ENCODE data around the gene EIF4H.
"Not testable (repeated sequence)": the region's sequence is repeated elsewhere in the genome, so short reads cannot be mapped to it uniquely, and the experiment has no call there.

Gene EIF4H

DNA sequence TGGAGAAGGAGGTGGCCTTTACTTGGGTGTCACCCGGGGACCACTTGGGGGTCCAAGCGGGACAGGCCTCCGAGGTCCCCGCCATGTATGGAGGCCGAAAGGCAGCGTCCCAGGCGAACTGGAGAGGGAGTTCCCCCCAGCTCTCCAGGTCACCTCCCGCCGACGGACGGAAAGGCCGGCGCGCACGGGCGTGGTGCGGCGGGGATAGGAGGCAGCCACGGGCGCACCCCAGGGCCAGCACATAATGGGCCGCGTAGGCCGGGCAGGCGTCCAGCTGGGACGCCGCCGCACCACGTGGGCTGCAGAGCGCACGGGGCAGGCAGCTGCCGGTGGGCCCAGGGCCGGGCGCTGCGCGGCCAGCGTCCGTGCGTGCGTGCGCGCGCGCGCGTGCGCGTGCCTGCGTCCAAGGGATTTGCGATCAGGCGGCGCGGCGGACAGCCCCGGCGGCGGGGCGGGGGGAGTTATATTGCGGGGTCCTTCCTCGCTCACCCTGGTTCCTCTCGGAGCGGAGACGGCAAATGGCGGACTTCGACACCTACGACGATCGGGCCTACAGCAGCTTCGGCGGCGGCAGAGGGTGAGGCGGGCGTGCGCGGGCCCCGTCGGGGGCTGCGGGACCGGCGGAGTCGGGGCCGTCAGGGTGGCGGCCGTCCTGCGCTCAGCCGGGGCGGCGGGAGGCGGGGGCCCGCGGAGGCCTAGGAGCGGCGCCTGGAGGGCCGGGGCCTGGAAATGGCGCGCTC, at the start of gene EIF4H:
EIF4H (plus strand) TSS at position 491 of the 740 bp plus-strand sequence; CDS start at position 519, 28 bp downstream.
- DNase-seq (ENCODE audit: low read depth in 2 of 2, low spot score in 1 of 2) = peak; percentile 89 to 91

DNA sequence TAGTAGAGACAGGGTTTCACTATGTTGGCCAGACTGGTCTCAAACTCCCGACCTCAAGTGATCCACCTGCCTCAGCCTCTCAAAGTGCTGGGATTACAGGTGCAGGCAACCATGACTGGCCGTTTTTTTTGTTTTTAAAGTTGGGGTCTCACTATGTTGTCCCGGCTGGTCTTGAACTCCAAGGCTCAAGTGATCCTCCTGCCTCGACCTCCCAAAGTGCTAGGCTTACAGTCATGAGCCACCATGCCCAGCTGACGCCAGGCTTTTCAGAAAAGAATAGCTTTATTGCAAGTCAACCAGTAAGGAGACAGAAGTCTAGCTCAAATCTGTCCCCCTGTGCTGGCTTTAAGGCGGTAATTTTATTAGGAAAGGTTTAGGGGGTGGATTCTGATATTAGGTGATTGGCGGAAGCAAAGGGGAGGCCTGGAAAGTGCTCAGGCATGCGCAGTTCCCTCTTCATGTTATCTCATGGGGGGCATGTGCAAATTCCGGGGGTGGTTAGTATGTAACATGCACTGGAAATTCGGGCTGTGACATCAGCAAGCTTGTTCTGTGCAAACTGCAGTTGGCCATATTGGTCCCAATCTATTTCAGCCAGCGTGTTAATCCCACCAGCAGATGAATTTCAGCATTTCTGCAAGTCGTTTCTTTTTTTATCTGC, 47.8 kb upstream of the EIF4H start:
- no peak for DNase-seq (ENCODE audit: low read depth in 2 of 2, low spot score in 1 of 2)

DNA sequence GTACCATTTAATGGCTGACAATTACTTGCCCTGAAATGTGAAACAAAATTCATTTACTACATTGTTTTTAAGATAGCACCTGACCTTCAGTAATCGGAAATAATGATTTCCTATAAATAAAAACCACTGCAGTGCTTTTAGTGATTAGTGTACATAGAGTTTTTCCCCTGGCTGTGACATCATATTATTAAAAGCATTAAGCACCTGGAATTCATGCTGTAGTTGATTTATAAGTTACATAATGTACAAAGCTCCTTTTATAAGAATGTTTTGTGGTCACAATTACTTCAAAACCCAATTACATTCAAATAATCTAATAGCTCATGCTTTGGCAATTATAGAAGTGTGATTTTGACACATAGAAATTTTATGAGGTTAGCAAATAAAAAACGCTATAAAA, 44.3 kb upstream of the EIF4H start:
- no peak for DNase-seq (ENCODE audit: low read depth in 2 of 2, low spot score in 1 of 2)

DNA sequence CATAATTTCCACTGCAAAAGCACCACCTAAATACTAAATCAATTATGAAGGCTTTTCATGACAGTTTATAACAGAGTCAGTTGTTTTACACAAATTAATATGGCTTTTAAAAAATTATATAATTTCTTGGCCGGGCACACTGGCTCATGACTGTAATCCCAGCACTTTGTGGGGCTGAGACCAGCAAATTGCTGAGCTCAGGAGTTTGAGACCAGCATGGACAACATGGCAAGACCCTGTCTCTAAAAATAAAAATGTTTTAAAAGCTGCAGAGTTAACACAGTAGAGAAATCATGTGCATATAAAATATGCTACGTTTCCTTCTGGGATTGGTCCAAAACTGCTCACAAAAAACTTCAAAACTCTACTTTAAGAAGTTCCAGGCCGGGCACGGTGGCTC, 43.6 kb upstream of the EIF4H start:
- DNase-seq (ENCODE audit: low read depth in 2 of 2, low spot score in 1 of 2) = no peak

DNA sequence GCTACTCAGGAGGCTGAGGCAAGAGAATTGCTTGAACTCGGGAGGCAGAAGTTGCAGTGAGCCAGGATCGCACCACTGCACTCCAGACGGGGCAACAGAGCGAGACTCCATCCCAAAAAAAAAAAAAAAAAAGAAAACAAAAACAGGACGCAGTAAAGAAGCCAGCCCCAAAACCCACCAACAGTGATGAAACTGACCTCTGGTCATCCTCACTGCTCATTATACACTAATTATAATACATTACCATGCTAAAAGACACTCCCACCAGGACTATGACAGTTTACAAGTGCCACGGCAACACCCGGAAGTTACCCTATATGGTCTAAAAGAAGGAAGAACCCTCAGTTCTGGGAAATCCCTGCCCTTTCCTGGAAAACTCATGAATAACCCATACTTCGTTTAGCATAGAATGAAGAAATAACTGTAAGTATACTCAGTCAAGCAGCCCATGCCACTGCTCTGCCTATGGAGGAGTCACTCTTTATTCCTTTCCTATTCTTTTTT, 40.0 kb upstream of the EIF4H start:
- no peak for DNase-seq (ENCODE audit: low read depth in 2 of 2, low spot score in 1 of 2)

DNA sequence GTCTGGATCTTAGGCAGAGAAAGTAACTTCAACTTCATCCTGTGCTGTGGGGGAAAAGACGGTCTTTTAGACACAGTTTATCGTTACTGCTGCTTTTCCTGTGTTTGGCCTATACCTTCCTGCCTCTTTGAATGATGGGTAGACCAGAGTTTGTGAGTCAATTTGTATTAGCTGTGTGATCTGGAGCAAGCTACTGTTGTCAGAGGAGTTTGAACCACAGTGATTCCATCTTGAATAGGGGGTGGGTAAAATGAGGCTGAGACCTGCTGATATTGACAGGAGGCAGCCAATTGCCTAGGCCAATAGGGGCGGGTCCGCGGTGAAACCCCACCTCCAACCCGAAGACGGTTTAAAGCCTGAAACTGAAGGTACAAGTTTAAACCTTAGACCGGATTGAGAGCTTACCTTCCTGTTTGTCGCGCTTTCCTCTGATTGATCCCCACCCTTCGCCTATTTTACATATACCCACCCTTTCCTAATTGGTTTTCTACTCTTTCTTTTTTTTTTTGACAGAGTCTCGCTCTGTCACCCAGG, 35.8 kb upstream of the EIF4H start:
- no peak for DNase-seq (ENCODE audit: low read depth in 2 of 2, low spot score in 1 of 2)

DNA sequence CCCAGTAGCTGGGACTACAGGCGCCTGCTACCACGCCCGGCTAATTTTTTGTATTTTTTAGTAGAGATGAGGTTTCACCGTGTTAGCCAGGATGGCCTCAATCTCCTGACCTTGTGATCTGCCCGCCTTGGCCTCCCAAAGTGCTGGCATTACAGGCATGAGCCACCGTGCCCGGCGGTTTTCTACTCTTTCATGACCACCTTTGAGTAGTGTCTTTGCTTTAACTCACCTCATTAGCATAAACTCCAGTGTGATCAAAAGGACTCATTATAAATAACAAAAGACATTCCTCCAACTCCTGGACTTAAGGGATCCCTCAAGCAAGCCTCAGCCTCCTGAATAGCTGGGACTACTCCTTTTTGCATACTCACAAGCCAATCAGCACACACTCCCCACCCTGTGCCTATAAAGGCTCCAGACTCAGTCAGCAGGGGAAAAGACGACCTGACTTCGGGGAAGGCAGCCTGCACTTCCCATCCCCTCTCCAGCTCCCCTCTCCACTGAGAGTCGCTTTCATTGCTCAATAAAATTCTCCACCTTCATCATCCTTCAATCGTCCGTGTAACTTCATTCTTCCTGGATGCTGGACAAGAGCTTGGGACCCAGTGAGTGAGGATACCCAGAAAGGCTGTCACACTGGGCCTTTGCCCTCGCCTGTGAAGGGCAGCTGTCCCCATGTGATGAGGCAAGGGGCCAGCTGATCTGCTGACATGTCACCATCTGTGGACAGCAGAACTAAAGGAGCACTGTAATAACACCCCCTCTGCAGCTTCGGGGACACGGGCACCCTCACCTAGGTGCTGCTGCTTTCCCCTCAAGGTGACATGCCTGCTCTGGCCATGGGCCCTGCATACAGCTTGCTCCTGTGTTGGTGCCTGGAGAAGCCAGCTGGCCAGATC, 35.0 kb upstream of the EIF4H start:
- DNase-seq (ENCODE audit: low read depth in 2 of 2, low spot score in 1 of 2) = no peak

DNA sequence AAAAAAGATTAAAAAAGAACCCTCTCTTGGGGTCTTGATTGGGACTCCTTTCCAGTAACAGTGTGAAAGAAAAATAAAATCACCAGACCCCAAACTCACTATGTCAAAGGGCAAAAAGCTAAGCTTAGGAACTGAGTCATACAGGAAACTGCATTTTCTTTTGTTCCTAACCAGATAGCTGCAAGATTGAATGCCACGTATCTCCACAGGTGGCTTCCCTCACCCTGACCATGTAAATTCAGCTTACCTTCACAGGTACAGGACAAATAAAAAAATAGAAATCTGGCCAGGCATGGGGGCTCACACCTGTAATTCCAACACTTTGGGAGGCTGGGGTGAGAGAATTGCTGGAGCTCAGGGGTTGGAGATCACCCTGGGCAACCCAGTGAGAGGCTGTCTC, 32.5 kb upstream of the EIF4H start:
- DNase-seq (ENCODE audit: low read depth in 2 of 2, low spot score in 1 of 2) = no peak

DNA sequence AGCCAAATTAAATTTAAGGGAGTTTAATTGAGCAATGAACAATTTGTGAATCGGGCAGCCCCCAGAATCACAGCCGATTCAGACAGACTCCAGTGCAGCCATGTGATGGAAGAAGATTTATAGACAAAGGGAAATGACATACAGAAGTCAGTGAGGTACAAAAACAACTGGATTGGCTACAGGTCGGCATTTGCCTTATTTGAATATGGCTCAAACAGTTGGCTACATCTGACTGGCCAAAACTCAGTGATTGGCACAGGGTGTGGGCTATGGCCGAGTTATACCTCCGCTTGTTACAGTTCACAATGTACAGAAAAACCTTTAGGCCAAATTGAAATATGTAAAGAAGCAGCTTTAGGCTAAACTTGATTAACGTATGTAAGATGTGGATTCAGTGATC, 30.8 kb upstream of the EIF4H start:
- DNase-seq (ENCODE audit: low read depth in 2 of 2, low spot score in 1 of 2) = no peak

DNA sequence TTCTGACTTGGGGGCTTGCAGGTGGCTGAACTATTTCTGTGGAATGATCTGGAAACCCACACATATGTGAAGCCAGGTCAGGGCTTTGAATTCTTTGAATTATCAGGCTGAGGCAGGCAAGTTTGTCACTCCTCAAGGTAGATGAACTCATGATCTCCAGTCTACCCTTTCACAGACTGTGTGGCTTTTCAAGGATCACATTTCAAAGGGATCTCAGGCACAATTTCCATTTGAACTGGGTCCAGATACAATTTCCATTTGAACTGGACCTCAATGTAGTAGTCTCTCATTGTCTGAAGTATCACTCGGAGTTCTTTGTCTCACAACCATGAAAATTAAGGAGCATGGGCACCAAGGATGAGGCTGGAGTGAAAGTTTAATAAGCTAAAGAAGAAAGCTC, 25.7 kb upstream of the EIF4H start:
- no peak for DNase-seq (ENCODE audit: low read depth in 2 of 2, low spot score in 1 of 2)

DNA sequence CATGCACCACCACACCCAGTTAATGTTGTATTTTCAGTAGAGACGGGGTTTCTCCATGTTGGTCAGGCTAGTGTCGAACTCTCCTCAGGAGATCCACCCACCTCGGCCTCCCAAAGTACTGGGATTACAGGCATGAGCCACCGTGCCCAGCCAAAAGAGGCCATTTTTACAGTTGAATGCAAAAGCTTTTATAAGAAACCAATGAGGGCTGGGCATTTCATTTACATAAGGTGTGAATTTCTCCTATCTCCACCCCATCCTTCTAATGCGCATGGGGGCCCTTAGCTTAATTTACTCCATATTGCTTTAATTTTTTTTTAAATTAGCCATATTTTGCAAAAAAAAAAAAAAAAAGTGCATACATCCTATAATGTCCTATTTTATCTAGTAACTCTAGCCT, 25.1 kb upstream of the EIF4H start:
- DNase-seq (ENCODE audit: low read depth in 2 of 2, low spot score in 1 of 2) = no peak

DNA sequence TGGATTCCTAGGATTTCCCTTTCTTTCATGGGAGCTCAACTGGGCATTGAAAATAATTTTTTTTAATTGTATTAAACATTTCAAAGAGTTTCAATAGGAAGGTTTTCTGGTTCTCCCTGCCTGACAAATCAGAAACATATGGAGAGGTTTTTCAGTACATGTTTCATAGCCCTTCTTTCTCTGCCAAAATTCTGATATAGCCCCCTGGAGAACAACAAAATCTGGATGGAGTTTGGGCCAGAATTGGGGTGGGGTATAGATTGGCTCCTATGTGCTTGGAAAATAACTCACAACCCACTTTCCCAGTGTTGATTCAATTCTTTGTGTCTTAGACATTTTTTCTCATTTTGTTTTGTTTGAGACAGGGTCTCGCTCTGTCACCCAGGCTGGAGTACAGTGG, 24.6 kb upstream of the EIF4H start:
- no peak for DNase-seq (ENCODE audit: low read depth in 2 of 2, low spot score in 1 of 2)

DNA sequence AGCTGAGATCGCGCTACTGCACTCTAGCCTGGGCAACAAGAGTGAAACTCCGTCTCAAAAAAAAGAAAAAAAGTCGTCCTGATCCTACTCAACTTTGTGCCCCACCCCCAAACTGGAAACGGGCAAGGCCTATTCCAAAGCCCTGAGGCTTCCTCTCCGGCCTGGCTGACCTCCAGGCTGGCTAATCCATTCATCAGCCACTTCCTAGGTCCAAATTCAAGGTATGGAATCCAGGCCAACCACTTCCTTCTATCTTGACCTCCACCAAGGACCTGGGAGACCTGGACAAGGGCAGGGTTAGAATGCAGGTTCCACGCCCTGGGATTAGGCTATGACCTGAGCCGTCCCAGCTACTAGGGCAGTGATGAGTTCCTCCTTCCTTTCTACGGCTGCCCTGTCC, 20.4 kb upstream of the EIF4H start:
- no peak for DNase-seq (ENCODE audit: low read depth in 2 of 2, low spot score in 1 of 2)

DNA sequence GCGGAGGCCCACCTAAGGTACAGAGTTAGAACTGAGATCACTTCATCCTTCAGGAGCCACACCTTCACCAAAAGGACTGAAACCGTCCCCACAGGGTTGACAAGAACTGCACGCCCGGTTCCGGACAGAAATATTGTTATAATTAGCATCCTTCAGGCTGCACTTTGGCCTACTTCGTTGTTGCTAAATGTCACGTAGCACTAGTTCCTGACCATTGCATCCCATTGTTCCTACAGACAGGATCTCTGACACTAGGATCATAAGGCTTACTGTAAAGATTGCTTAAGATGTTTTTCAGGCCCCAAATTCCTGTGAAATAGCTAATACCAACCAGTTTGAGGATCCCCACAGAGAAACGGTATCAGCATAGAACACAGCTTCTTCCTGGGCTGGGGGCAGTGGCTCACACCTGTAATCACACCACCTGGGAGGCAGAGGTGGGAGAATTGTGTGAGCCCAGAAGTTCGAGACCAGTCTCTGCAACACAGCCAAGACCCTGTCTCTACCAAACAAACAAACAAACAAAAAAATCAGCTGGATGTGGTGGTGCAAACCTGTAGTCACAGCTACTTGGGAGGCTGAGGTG, 18.3 kb upstream of the EIF4H start:
- no peak for DNase-seq (ENCODE audit: low read depth in 2 of 2, low spot score in 1 of 2)

DNA sequence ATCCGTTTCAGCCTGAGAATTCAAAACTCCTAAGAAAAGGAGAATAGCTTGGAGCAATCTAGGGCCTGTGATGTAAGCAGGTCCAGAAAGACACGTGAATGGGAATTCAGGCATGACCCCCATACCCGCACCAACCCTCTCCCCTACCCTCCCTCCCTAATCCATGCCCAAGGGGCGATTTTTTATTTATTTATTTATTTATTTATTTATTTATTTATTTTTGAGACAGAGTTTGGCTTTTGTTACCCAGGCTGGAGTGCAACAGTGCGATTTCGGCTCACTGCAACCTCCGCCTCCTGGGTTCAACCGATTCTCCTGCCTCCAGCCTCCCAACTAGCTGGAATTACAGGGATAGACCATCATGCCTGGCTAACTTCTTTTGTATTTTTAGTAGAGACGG, 16.6 kb upstream of the EIF4H start:
- DNase-seq (ENCODE audit: low read depth in 2 of 2, low spot score in 1 of 2) = no peak

DNA sequence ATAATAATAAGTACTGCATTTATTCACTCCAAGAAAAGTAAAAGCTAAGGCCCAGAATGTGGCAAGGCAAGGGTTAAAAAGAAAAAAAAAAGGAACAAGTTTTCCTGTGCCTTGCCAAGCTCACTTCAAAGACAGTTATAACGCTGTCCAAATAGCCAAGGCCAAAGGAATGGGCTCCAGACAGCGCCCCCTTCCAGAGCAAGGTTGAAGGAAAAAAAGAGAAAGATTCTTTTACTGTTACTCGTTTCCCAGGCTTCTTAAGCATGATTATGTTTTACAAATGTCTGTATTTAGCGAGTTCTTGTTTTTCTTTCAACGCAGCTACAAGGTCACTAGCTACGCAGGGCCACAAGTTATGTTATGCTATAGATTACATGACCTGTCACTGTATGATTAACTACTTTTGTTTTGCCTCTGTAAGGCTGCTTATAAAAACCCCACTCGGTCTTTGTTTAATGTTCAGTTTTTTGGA, 9.1 kb upstream of the EIF4H start:
- no peak for DNase-seq (ENCODE audit: low read depth in 2 of 2, low spot score in 1 of 2)

DNA sequence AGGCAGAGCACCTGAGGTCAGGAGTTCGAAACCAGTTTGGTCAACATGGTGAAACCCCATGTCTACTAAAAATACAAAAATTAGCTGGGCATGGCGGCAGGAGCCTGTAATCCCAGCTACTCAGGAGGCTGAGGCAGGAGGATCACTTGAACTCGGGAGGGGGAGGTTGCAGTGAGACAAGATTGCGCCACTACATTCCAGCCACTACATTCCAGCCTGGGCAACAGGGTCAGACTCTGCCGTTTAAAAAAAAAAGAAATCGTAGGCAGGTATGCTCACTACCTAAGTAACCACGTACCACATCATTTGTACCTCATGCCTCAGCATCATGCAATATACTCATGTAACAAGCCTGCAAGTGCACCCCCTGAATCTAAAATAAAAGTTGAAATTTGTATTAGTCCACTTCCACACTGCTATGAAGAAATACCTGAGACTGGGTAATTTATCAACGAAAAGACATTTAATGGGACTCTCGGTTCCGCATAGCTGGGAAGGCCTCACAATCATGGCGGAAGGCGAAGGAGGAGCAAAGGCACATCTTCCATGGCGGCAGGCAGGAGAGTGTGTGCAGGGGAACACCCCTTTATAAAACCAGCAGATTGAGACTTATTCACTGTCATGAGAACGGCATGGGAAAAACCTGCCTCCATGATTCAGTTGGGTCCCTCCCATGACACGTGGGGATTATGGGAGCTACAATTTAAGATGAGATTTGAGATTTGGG, 8.1 kb upstream of the EIF4H start:
- DNase-seq (ENCODE audit: low read depth in 2 of 2, low spot score in 1 of 2) = no peak

DNA sequence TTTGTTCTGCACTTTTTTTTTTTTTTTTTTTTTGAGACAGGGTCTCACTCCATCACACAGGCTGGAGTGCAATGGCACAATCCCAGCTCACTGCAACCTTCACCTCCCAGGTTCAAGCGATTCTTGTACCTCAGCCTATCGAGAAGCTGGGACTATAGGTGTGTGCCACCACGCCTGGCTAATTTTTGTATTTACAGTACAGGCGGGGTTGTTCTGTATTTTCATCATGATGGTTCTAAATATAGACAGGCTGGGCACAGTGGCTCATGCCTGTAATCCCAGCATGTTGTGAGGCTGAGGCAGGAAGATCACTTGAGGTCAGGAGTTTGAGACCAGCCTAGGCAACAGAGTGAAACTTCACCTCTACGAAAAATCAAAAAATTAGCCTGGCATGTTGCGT, 6.8 kb upstream of the EIF4H start:
- DNase-seq (ENCODE audit: low read depth in 2 of 2, low spot score in 1 of 2) = not testable (repeated sequence)

DNA sequence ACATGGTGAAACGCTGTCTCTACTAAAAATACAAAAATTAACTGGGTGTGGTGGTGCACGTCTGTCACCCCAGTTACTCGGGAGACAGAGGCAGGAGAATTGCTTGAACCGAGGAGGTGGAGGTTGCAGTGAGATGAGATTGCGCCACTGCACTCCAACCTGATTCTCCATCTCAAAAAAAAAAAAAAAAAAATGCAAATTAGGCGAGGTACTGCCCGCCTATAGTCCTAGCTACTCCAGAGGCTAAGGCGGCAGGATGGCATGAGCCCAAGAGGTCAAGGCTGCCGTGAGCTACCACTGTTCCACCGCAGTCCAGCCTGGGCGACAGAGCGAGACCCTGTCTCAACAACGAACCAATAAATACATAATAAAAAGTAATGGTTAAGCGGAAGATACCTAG, 1.1 kb upstream of the EIF4H start:
- DNase-seq (ENCODE audit: low read depth in 2 of 2, low spot score in 1 of 2) = no peak

DNA sequence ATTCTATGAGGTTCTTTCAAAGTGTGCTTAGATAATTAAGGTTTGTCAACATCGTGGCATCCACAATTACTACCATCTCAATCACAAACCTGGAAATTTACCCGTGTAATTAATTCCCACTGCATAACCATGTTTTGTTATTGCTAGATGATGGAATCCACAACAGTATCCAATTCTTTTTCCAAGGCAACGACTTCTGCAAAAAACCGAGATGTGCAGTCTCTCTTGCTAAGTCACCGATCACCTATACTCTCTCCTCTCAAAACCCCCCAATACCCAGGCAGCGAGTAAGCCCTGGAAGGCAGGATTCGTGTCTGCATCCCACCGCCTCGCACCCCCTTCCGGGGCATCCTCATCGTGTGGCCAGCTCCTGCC, 678 bp upstream of the EIF4H start:
- DNase-seq (ENCODE audit: low read depth in 2 of 2, low spot score in 1 of 2) = no peak
